BLaER1 treated with 17β-estradiol and CSF1 and Interleukin-3, amounts not matched to agents 10 nM and 100 nM (cell line): ENCODE results near the gene DYDC2.
"Not testable (repeated sequence)": the region's sequence is repeated elsewhere in the genome, so short reads cannot be mapped to it uniquely, and the experiment has no call there.

Experiments
- H3K27ac ChIP-seq, 11 experiments: shearing (Covaris generic); formaldehyde crosslinking; 2 replicates each; pipeline ENCODE4 v1.8.1; 2022
- H3K27me3 ChIP-seq, 11 experiments: shearing (Covaris generic); formaldehyde crosslinking; 2 replicates each; pipeline ENCODE4 v1.8.1; 2022
- H3K36me3 ChIP-seq, 11 experiments: shearing (Covaris generic); formaldehyde crosslinking; 2 replicates each; pipeline ENCODE4 v1.8.1; 2022
- H3K4me1 ChIP-seq, 10 experiments: shearing (Covaris generic); formaldehyde crosslinking; 2 replicates each; pipeline ENCODE4 v1.8.1; 2022
- H3K4me2 ChIP-seq, 11 experiments: shearing (Covaris generic); formaldehyde crosslinking; 2 replicates each; pipeline ENCODE4 v1.8.1; 2022
- H3K4me3 ChIP-seq, 10 experiments: shearing (Covaris generic); formaldehyde crosslinking; 2 replicates each; pipeline ENCODE4 v1.8.1; 2022
- H3K9ac ChIP-seq, 11 experiments: shearing (Covaris generic); formaldehyde crosslinking; 2 replicates each; pipeline ENCODE4 v1.8.1; 2022
- H3K9me3 ChIP-seq, 11 experiments: shearing (Covaris generic); formaldehyde crosslinking; replicated peaks in 1 of 11; 2 replicates each; pipeline ENCODE4 v1.8.1; 2022
- H4K20me1 ChIP-seq, 11 experiments: shearing (Covaris generic); formaldehyde crosslinking; 2 replicates each; pipeline ENCODE4 v1.8.1; 2022
- Cebpa-rat ChIP-seq, 11 experiments: shearing (Covaris generic); IDR thresholded peaks; 2 replicates each; pipeline ENCODE4 v1.8.1; 2022

Gene DYDC2

DNA sequence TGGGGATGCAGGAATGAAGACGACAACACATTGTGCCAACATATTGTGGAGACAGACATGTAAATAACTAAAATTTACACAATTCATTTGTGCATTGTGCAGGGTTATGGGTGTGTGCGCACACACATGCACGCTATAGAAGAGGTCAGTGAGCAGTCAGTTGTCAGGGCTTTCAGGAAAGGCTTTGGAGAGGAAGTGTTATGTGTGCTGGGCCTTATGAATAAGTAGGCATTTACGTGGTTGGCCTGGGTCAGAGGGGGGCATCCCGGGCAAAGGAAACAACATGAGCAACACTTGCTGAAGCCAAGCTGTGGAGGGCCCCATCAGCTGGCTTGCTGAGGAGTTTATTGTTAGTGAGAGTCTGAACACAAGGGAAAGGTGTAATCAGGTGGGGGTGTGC is 55.9 kb downstream of the DYDC2 start:
- no peak for TF ChIP-seq Cebpa-rat (IDR thresholded peaks at IDR 0.05)
- H3K9ac ChIP-seq = no peak overlapping the region
- peak overlapping the region; percentile 34 to 91 (median 48); a peak in 20 of 22 replicates for H3K4me2 ChIP-seq
- H3K36me3 ChIP-seq = peaks cover 0 to 43% (median 8%) of the 10 kb centered on the region in 11 experiments; a peak in 8 of 22 replicates
- peaks cover 0 to 29% (median 7%) of the 10 kb centered on the region in 11 experiments; a peak in 10 of 22 replicates for H4K20me1 ChIP-seq
- 0 out of 22 replicates have a peak overlapping the region, but pooled peaks of 1 of the 11 experiments have one; percentile 9 for H3K27ac ChIP-seq
- no peaks in the 10 kb centered on the region for H3K27me3 ChIP-seq
- H3K4me3 ChIP-seq = no peak overlapping the region
- H3K9me3 ChIP-seq = no peaks in the 10 kb centered on the region
- peaks cover 57 to 84% (median 66%) of the 10 kb centered on the region in 10 experiments for H3K4me1 ChIP-seq

DNA sequence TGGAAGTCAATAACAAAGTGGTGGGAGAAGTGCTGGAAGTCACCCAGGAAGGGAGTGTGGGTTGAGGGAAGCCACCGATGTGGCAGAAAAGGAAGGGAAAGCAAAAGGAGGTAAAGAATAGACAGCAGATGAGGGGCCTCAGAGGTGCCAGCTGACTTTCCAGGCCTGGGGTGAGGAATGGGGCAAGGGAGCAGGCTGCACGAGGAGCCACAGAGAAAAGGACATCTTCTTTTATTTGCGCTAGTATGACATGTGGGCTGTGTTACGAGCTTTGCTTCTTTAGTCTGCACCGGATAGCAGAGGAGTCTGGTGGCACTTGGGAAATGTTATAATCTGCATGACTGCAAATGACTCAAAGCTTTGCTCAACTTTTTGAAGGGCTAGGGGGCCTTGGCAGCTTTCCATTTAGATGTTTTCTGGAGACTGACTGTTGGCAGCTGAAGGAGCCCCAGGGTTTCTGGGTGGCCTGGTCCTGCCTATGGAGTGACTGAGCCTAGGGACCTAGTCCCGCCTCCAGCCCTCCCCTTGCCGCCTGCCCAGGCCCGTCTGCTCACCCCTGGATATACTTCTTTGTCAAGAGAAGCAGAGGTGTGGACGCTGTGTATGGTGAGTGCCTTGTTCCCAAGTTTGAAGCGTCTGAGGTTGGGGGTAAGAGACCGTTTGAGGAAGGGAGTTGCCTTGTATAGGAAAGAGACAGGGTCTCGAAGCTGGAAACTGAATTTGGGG is 56.9 kb downstream of the DYDC2 start:
- Histone ChIP-seq H3K4me3 (no peak overlapping the region), H3K9ac (no peak overlapping the region), H3K36me3 (peaks cover 0 to 43% (median 8%) of the 10 kb centered on the region in 11 experiments; a peak in 8 of 22 replicates), H3K4me1 (peaks cover 51 to 78% (median 61%) of the 10 kb centered on the region in 10 experiments), H3K9me3 (no peaks in the 10 kb centered on the region), H3K4me2 (peak overlapping the region; percentile 33 to 80 (median 62)), H3K27ac (peak overlapping the region in 3 of 11 experiments; percentile 9 to 33 (median 10); a peak in 3 of 22 replicates), H3K27me3 (no peaks in the 10 kb centered on the region), H4K20me1 (peaks cover 0 to 29% (median 7%) of the 10 kb centered on the region in 11 experiments; a peak in 10 of 22 replicates)
- TF ChIP-seq Cebpa-rat (IDR thresholded peaks at IDR 0.05) = no peak

DNA sequence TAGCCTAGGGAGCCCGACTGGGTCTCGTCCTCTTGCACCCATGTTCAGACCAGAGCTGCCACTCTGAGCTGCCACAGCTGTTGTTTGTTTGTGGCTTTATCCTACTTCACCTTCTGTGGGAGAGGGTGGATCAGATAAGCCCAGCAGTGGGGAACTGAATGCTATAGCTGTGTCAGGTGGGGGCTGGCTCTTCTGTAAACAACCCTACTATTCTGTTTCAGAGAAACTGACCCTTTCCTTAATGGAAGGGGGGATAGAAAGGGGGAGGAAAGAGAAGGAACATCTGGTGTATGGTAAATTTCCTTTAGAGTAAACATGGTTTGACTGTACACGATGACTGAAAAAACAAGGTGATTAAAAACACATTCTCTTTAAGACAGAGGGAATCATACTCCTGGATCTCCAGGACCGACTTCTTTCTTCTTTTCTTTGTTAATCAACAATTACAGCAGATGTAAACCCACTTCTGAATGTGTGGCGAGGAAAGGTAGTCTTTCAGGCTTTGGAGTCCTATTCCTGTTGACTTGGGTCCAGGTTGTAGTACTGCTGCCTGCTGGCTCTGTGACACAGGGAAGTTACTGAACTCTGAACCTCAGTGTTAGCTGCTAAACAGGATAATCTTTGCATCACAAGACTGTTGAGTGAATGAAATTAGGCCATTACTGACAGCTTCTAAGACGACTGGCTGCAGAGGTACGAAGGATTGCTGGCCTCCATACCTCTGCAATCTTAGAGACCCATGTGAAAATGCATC is 57.7 kb downstream of the DYDC2 start:
- H4K20me1 ChIP-seq = peaks cover 0 to 29% (median 7%) of the 10 kb centered on the region in 11 experiments; a peak in 10 of 22 replicates

DNA sequence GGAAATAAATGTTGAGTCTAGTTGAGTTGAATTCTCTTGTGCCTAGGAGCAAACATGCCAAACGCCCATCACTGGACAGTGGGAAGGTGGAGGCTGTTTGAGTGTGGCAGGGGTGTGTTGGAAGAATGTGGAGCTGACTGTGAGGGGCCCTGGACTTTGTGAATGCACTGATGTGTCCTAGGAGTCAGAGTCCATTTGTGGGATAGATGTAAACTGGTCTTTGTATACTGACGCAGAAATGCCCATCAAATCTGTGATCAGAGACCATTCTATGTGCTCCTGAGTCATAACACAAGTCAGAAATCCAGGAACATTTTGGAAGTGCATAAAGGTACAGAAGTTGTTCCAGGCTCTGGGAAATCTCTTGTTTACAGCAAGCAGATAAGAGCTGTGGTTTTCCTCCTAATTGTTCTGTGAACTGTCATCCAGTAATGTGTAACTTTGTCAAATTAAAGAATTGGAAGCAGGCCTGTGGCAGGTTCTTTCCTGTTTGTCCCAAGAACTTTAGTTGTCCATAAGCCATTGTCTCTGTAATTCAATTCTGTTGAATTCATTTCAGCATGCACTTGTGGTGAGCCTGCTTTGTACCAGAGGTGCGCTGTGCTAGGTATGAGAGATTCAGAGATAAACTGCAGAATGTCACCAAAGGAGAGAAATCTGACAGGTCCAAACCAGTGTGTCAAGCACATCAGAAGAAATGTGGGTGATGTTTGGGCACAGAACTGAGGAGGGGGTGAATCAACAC is 59.3 kb downstream of the DYDC2 start:
- TF ChIP-seq Cebpa-rat (IDR thresholded peaks at IDR 0.05) = no peak
- H3K27ac ChIP-seq = no peak overlapping the region
- peaks cover 37 to 66% (median 46%) of the 10 kb centered on the region in 10 experiments for H3K4me1 ChIP-seq
- H3K27me3 ChIP-seq = no peaks in the 10 kb centered on the region
- H3K4me2 ChIP-seq = peak overlapping the region in 4 of 11 experiments; percentile 3 to 10 (median 10); a peak in 2 of 22 replicates
- peaks cover 0 to 33% (median 7%) of the 10 kb centered on the region in 11 experiments; a peak in 10 of 22 replicates for H4K20me1 ChIP-seq
- H3K9me3 ChIP-seq = no peaks in the 10 kb centered on the region
- no peak overlapping the region for H3K9ac ChIP-seq
- peaks cover 0 to 57% (median 15%) of the 10 kb centered on the region in 11 experiments; a peak in 13 of 22 replicates for H3K36me3 ChIP-seq
- no peak overlapping the region for H3K4me3 ChIP-seq

More for the DNA sequence above, 57.7 kb downstream of the DYDC2 start:
- peak overlapping the region in 2 of 11 experiments; percentile 9 to 33; a peak in 2 of 22 replicates for H3K27ac ChIP-seq
- no peak for TF ChIP-seq Cebpa-rat (IDR thresholded peaks at IDR 0.05)
- H3K27me3 ChIP-seq = no peaks in the 10 kb centered on the region
- peaks cover 45 to 72% (median 56%) of the 10 kb centered on the region in 10 experiments for H3K4me1 ChIP-seq
- no peak overlapping the region for H3K9ac ChIP-seq
- H3K4me2 ChIP-seq = peak overlapping the region; percentile 33 to 80 (median 62); a peak in 20 of 22 replicates
- no peak overlapping the region for H3K4me3 ChIP-seq
- H3K9me3 ChIP-seq = no peaks in the 10 kb centered on the region
- peaks cover 0 to 44% (median 8%) of the 10 kb centered on the region in 11 experiments; a peak in 8 of 22 replicates for H3K36me3 ChIP-seq

DNA sequence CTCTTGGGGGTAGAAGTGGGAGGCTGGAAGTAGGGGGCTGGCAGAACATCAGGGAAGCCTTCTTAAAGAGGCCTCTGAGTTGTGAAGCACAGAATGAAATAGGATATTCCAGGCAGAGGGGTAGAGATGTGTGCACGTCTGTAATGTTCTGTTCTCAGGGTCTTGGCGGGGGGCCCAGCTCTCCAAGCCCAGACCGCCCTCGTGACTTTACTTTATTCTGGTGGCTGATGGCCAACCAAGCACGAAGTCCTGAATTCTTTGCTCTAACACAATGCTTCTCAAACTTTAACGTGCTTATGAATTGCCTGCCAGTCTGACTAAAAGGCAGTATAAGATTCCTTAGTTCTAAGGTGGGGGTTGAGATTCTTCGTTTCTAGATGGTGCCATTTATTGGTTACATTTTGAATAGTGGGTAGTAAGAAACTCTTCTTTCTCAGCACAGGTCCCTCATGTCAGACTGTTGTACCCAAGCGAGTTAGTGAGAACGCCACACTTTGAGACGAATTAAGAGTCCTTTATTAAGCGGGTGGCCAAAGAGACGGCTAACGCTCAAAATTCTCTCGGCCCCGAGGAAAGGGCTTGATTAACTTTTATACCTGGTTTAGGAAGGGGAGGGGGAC is 60.0 kb downstream of the DYDC2 start:
- no peaks in the 10 kb centered on the region for H3K27me3 ChIP-seq
- peaks cover 0 to 33% (median 7%) of the 10 kb centered on the region in 11 experiments; a peak in 10 of 22 replicates for H4K20me1 ChIP-seq
- H3K27ac ChIP-seq = no peak overlapping the region
- H3K4me1 ChIP-seq = peaks cover 37 to 66% (median 46%) of the 10 kb centered on the region in 10 experiments
- H3K36me3 ChIP-seq = peaks cover 0 to 59% (median 15%) of the 10 kb centered on the region in 11 experiments; a peak in 13 of 22 replicates
- H3K9ac ChIP-seq = no peak overlapping the region
- peak overlapping the region in 3 of 11 experiments; percentile 10; a peak in 2 of 22 replicates for H3K4me2 ChIP-seq
- no peak overlapping the region for H3K4me3 ChIP-seq
- no peaks in the 10 kb centered on the region for H3K9me3 ChIP-seq
- no peak for TF ChIP-seq Cebpa-rat (IDR thresholded peaks at IDR 0.05)

DNA sequence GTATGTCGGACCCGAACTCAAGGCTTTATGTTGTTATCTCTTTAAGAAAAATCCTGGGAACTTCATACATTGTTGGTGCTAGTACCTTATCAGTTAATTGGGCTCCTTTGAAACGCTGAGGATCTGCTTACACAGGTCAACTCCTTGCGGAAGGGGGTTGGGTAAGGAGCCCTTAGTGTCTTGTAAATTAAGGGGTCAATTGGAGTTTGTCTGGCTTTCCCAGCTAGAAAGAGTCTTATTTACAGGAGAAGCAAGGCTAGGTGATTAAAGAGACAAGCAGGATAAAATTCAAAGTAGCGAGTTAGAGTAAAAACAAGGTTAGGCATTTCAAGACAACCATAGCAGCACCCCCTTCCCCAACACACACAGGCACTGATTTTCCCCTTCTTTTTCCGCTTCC is 60.7 kb downstream of the DYDC2 start:
- Histone ChIP-seq H3K36me3 (peaks cover 0 to 62% (median 18%) of the 10 kb centered on the region in 11 experiments; a peak in 16 of 22 replicates), H4K20me1 (peaks cover 0 to 31% (median 7%) of the 10 kb centered on the region in 11 experiments; a peak in 10 of 22 replicates), H3K4me1 (peaks cover 37 to 66% (median 46%) of the 10 kb centered on the region in 10 experiments)
- H3K9ac ChIP-seq, H3K9me3 ChIP-seq, H3K27me3 ChIP-seq, H3K4me2 ChIP-seq, H3K4me3 ChIP-seq, H3K27ac ChIP-seq: not testable (repeated sequence)
